GM12878 (cell line): ENCODE data around the gene NDST3. TPM values are rescaled to one million over a fixed set of nuclear protein-coding genes. Genes with fewer than 3 reads are reported as not detected.

ENCODE experiments used
- ATAC-seq: fragments of 200-7000 bp; cut with Tn5 transposase; 3 replicates; pipeline ENCODE4 v1.9.1; 2020; ENCODE audit warnings: mild to moderate bottlenecking, moderate library complexity
- BruUV-seq: library from RNA; stranded (reverse); fragments of 400-500 nt; replicated peaks from 2 replicates; lab custom pipeline; 2021; lab: Mats Ljungman, UMichigan
- CTCF ChIA-PET: fragments of 300-600 bp; sonication (Branson Sonifier 250); formaldehyde crosslinking; extraction: SDS; loops from one replicate; lab custom pipeline; 2021; ENCODE audit warnings: inconsistent platforms; lab: Yijun Ruan, JAX
- POLR2A ChIA-PET: fragments of 350-600 bp; formaldehyde crosslinking; extraction: SDS; loops from one replicate; lab custom pipeline; 2021; ENCODE audit warnings: inconsistent platforms; lab: Charles Lee
- RAD21 ChIA-PET: fragments of 300-600 bp; sonication (Branson Sonifier 250); formaldehyde crosslinking; loops from one replicate; lab custom pipeline; 2023; ENCODE audit warnings: antibody characterized with exemption; ENCODE audit not compliant: unreplicated experiment; lab: Charles Lee
- SMC1A ChIA-PET: fragments of 300-600 bp; sonication (Branson Sonifier 250); formaldehyde crosslinking; loops from one replicate; lab custom pipeline; 2023; ENCODE audit not compliant: unreplicated experiment, uncharacterized antibody; lab: Charles Lee
- DNase-seq: peaks from one replicate; pipeline ENCODE4 v3.0.0-alpha.2; 2011; ENCODE audit warnings: low read depth, low spot score
- FAIRE-seq: peaks from 3 replicates; lab custom pipeline; 2011; peaks lifted over from hg19 to GRCh38; lab: Jason Lieb, UNC
- H2AFZ ChIP-seq: 2 replicates; pipeline ENCODE4 v1.6.0; 2011; ENCODE audit warnings: low read depth, low read length, control low read depth; ENCODE audit not compliant: control insufficient read depth
- H3K27ac ChIP-seq: 2 replicates; pipeline ENCODE4 v1.5.1; 2011; ENCODE audit warnings: control low read depth; ENCODE audit not compliant: control insufficient read depth, insufficient read depth
- H3K27me3 ChIP-seq, 2 experiments: replicated peaks in 1 of 2; 2 replicates each; pipeline versions ENCODE4 v1.6.0 to v1.6.1; 2011; ENCODE audit warnings: low read length in 1 of 2; ENCODE audit not compliant: control insufficient read depth in 2 of 2, insufficient read depth in 2 of 2
- H3K36me3 ChIP-seq, 2 experiments: 2 replicates each; pipeline ENCODE4 v1.5.1; 2011; ENCODE audit warnings: low read length in 1 of 2; ENCODE audit not compliant: control insufficient read depth in 2 of 2, insufficient read depth in 2 of 2
- H3K4me1 ChIP-seq: 2 replicates; pipeline ENCODE4 v1.6.1; 2011; ENCODE audit warnings: mild to moderate bottlenecking, low read length, moderate library complexity, mixed read lengths; ENCODE audit not compliant: control insufficient read depth, insufficient read depth
- H3K4me2 ChIP-seq: 2 replicates; pipeline ENCODE4 v1.6.0; 2011; ENCODE audit warnings: control low read depth; ENCODE audit not compliant: control insufficient read depth, insufficient read depth
- H3K4me3 ChIP-seq: fragments of 200-600 bp; sonication (generic); 2 replicates; pipeline ENCODE4 v1.5.1; 2016
- H3K79me2 ChIP-seq: 2 replicates; pipeline ENCODE4 v1.6.0; 2011; ENCODE audit warnings: low read length; ENCODE audit not compliant: control insufficient read depth, insufficient read depth
- H3K9ac ChIP-seq: 2 replicates; pipeline ENCODE4 v1.8.0; 2011; ENCODE audit warnings: low read length, control low read depth, mixed read lengths; ENCODE audit not compliant: control insufficient read depth, insufficient read depth
- H3K9me3 ChIP-seq: replicated peaks from 3 replicates; pipeline ENCODE4 v1.5.1; 2011; ENCODE audit warnings: mild to moderate bottlenecking, low read length; ENCODE audit not compliant: control insufficient read depth, insufficient read depth
- H4K20me1 ChIP-seq: 2 replicates; pipeline ENCODE4 v1.6.0; 2011; ENCODE audit not compliant: control insufficient read depth, insufficient read depth
- CBFB ChIP-seq: IDR thresholded peaks from 2 replicates; pipeline ENCODE4 v1.6.1; 2016; ENCODE audit warnings: antibody characterized with exemption, low read depth
- MTA2 ChIP-seq: fragments of 450-650 bp; IDR thresholded peaks from 2 replicates; pipeline ENCODE4 v1.6.1; 2016; ENCODE audit warnings: low read depth, mild to moderate bottlenecking, moderate library complexity
- NBN ChIP-seq: fragments of 450-650 bp; IDR thresholded peaks from 2 replicates; pipeline ENCODE4 v1.6.1; 2016
- RB1 ChIP-seq: fragments of 450-650 bp; formaldehyde crosslinking; IDR thresholded peaks from 2 replicates; pipeline ENCODE4 v1.6.1; 2017; ENCODE audit warnings: mild to moderate bottlenecking, borderline replicate concordance
- SPI1 ChIP-seq: IDR thresholded peaks from 2 replicates; pipeline ENCODE4 v1.6.1; 2011; ENCODE audit warnings: low read depth, mild to moderate bottlenecking, low read length, moderate library complexity, borderline replicate concordance; ENCODE audit not compliant: insufficient read depth
- SREBF1 ChIP-seq: IDR thresholded peaks from 2 replicates; pipeline ENCODE4 v1.6.1; 2012; ENCODE audit warnings: mild to moderate bottlenecking, low read length
- ZNF274 ChIP-seq: IDR thresholded peaks from one replicate; pipeline ENCODE4 v1.8.0; 2011; ENCODE audit not compliant: insufficient read length, insufficient read depth
- WGBS: methylation state at CpG from one replicate; pipeline ENCODE4 v1.1.6; 2016; ENCODE audit warnings: low lambda C conversion rate; ENCODE audit not compliant: insufficient replicate concordance, insufficient coverage; ENCODE audit errors: missing lambda C conversion rate; 5-methylcytosine and 5-hydroxymethylcytosine counted together
- in situ Hi-C: fragments of 300-500 bp; cut with MboI; formaldehyde crosslinking; loops from 9 replicates; pipeline ENCODE4 v1.14.3; 2018; ENCODE audit warnings: mixed read lengths
- intact Hi-C: fragments of 100-400 bp; cut with micrococcal nuclease; formaldehyde crosslinking; loops from one replicate; pipeline ENCODE4 v1.14.2; 2022; ENCODE audit not compliant: unreplicated experiment
- polyA plus RNA-seq, 11 experiments: library from polyadenylated mRNA; depleted of rRNA in 4 of 11; unstranded in 6 of 11; stranded (reverse) in 5 of 11; fragments of >200 nt; fragmentation: Nextera tagmentation in 4 of 11; fragmentation: Illumina TruSeq in 1 of 11; extraction: Ambion mirVana in 4 of 11; extraction: Trizol in 1 of 11; gene quantifications; 1 replicate in 1 of 11; 2 replicates in 10 of 11; pipeline versions ENCODE4 v1.2.1 to v1.2.3, GENCODE V29; 2011 to 2016; ENCODE audit warnings: inconsistent platforms in 2 of 11, missing spikeins in 2 of 11, low read depth in 1 of 11
- total RNA-seq, 4 experiments: library from RNA; depleted of rRNA in 3 of 4; stranded (reverse); fragments of >200 nt in 3 of 4; fragmentation: Illumina TruSeq in 1 of 4; extraction: Trizol in 1 of 4; gene quantifications; 2 replicates each; pipeline versions ENCODE4 v1.2.1 to v1.2.3, GENCODE V29; 2013 to 2021
- TF ChIP-seq, protein P1 (sequence below): fragments of 450-650 bp; formaldehyde crosslinking; IDR thresholded peaks from 2 replicates; pipeline ENCODE4 v1.4.0; 2020; ENCODE audit warnings: mild to moderate bottlenecking, moderate library complexity
- TF ChIP-seq, protein P2 (sequence below), 3 experiments: IDR thresholded peaks in 2 of 3; conservative IDR thresholded peaks in 1 of 3; 2 replicates each; pipeline ENCODE4 v1.5.1; 2011; ENCODE audit warnings: low read depth in 3 of 3, low read length in 3 of 3, mild to moderate bottlenecking in 3 of 3, control low read depth in 2 of 3, moderate library complexity in 2 of 3, inconsistent platforms in 1 of 3, mixed read lengths in 1 of 3; ENCODE audit not compliant: control insufficient read depth in 2 of 3, insufficient read depth in 1 of 3; ENCODE audit errors: extremely low read depth in 1 of 3

Gene NDST3
- total and polyA plus RNA-seq, 10 of the 15 experiments (the other 5 are each of a cell fraction or from before 2014, with no cell fraction given), result 0.03 TPM; not detected in 8

DNA sequence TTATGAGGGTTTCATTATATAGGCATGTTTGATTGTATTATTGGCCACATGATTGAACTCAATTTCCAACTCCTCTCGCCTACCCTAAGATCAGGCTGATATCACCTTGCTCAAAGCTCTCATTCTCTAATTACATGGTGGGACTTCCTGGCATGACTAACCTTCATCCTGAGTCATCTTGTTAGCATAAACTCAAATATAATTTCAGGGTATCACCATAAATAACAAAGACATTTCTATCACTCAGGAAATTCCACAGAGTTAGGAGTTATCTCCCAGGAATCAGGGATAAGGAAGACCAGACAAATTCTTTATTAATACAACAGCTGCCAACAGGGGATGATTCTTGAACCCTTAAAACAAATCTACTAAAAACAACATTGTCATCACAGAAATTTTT is 90.7 kb downstream of the NDST3 start (continued):
- TF ChIP-seq, protein P1, sequence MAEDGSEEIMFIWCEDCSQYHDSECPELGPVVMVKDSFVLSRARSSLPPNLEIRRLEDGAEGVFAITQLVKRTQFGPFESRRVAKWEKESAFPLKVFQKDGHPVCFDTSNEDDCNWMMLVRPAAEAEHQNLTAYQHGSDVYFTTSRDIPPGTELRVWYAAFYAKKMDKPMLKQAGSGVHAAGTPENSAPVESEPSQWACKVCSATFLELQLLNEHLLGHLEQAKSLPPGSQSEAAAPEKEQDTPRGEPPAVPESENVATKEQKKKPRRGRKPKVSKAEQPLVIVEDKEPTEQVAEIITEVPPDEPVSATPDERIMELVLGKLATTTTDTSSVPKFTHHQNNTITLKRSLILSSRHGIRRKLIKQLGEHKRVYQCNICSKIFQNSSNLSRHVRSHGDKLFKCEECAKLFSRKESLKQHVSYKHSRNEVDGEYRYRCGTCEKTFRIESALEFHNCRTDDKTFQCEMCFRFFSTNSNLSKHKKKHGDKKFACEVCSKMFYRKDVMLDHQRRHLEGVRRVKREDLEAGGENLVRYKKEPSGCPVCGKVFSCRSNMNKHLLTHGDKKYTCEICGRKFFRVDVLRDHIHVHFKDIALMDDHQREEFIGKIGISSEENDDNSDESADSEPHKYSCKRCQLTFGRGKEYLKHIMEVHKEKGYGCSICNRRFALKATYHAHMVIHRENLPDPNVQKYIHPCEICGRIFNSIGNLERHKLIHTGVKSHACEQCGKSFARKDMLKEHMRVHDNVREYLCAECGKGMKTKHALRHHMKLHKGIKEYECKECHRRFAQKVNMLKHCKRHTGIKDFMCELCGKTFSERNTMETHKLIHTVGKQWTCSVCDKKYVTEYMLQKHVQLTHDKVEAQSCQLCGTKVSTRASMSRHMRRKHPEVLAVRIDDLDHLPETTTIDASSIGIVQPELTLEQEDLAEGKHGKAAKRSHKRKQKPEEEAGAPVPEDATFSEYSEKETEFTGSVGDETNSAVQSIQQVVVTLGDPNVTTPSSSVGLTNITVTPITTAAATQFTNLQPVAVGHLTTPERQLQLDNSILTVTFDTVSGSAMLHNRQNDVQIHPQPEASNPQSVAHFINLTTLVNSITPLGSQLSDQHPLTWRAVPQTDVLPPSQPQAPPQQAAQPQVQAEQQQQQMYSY, result no peak
- no peak for TF ChIP-seq SREBF1
- TF ChIP-seq, protein P2, sequence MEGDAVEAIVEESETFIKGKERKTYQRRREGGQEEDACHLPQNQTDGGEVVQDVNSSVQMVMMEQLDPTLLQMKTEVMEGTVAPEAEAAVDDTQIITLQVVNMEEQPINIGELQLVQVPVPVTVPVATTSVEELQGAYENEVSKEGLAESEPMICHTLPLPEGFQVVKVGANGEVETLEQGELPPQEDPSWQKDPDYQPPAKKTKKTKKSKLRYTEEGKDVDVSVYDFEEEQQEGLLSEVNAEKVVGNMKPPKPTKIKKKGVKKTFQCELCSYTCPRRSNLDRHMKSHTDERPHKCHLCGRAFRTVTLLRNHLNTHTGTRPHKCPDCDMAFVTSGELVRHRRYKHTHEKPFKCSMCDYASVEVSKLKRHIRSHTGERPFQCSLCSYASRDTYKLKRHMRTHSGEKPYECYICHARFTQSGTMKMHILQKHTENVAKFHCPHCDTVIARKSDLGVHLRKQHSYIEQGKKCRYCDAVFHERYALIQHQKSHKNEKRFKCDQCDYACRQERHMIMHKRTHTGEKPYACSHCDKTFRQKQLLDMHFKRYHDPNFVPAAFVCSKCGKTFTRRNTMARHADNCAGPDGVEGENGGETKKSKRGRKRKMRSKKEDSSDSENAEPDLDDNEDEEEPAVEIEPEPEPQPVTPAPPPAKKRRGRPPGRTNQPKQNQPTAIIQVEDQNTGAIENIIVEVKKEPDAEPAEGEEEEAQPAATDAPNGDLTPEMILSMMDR (IDR thresholded peaks at IDR 0.05 in 2 of 3, conservative IDR thresholded peaks at IDR 0.05 in 1 of 3; ENCODE audit: control insufficient read depth in 2 of 3, extremely low read depth in 1 of 3, insufficient read depth in 1 of 3, low read depth in 3 of 3, low read length in 3 of 3), result no peak

DNA sequence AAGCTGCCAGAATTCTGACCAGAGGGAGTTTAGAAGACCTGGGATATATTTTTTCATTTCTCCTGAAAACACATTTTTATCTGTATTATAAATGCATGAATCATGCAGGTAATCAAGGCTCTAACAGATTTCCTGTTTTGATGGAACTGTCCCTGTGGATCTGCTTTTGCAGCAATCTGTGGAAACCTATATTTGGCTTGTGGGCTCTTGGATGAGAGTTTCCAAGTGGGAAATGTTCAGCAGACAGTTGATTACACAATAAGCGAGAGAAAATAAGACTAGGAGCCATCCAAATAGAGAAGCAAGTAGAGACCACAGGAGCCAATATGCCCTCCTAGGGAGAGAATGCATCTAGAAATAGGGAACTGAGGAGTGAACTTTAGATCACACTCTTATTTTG is 105.0 kb downstream of the NDST3 start:
- Histone ChIP-seq H4K20me1 (no peaks in the 10 kb centered on the region), H3K4me2 (no peak overlapping the region), H3K27ac (no peak overlapping the region), H3K79me2 (no peaks in the 10 kb centered on the region), H3K9me3 (no peaks in the 10 kb centered on the region), H3K4me3 (no peak overlapping the region), H3K4me1 (no peaks in the 10 kb centered on the region), H2AFZ (no peak overlapping the region), H3K9ac (no peak overlapping the region), H3K36me3 (no peaks in the 10 kb centered on the region)
- POLR2A ChIA-PET, result no interaction called here
- WGBS, result 5% methylated on average over 1 of the region's 1 CpG
- CTCF ChIA-PET, result no interaction called here
- in situ Hi-C loops, result no loop called here
- BruUV-seq, result no TSS peak
- FAIRE-seq (no peak), DNase-seq (no peak)
- intact Hi-C loops, result no loop called here
- TF ChIP-seq CBFB, result no peak
- TF ChIP-seq SPI1, result no peak
- no peak for TF ChIP-seq ZNF274
- no peak for TF ChIP-seq NBN
- TF ChIP-seq RB1, result no peak
- TF ChIP-seq MTA2, result no peak
- TF ChIP-seq, all 136 proteins: peak for 0
- SMC1A ChIA-PET, result no interaction called here
- H3K27me3 ChIP-seq, result no peaks in the 10 kb centered on the region
- RAD21 ChIA-PET, result no interaction called here
- no peak for ATAC-seq
